HCT116 (cell line): ENCODE measurements around the gene PICALM. TPM values are rescaled to one million over a fixed set of nuclear protein-coding genes. Genes with fewer than 3 reads are reported as not detected.

Experiments
- ATAC-seq: fragments of 200-7000 bp; cut with Tn5 transposase; 2 replicates; pipeline ENCODE4 v1.9.1; 2020; ENCODE audit warnings: mild to moderate bottlenecking, moderate library complexity
- BruUV-seq: library from RNA; stranded (reverse); fragments of 400-500 nt; replicated peaks from 2 replicates; lab custom pipeline; 2021; lab: Mats Ljungman, UMichigan
- CTCF ChIA-PET: fragments of 300-600 bp; sonication (Branson Sonifier 250); formaldehyde crosslinking; loops from one replicate; lab custom pipeline; 2021; ENCODE audit warnings: antibody characterized with exemption; lab: Charles Lee
- POLR2A ChIA-PET: fragments of 300-600, 350-600 bp; sonication (Branson Sonifier 250); formaldehyde crosslinking; loops from one replicate; lab custom pipeline; 2021; ENCODE audit warnings: antibody characterized with exemption; lab: Charles Lee
- RAD21 ChIA-PET, 2 experiments: fragments of 300-600 bp; sonication (Branson Sonifier 250); formaldehyde crosslinking; loops; one replicate each; lab custom pipeline; 2023; ENCODE audit warnings: low total read pairs in 2 of 2; ENCODE audit not compliant: uncharacterized antibody in 2 of 2, unreplicated experiment in 2 of 2, low non-redundant PET in 1 of 2; lab: Charles Lee
- DNase-seq: peaks from one replicate; pipeline ENCODE4 v3.0.0-alpha.2; 2010; ENCODE audit warnings: low read depth, low spot score
- H2AFZ ChIP-seq: fragments of 200-600 bp; shearing (Covaris generic), sonication (generic); 2 replicates; pipeline ENCODE4 v1.6.1; 2017; ENCODE audit warnings: low read depth, mixed run types, mixed read lengths, antibody characterized with exemption, low read length; ENCODE audit not compliant: poor library complexity, severe bottlenecking
- H3K27ac ChIP-seq: 2 replicates; pipeline ENCODE4 v1.5.1; 2012; ENCODE audit warnings: low read depth, low read length
- H3K27me3 ChIP-seq: fragments of 200-600 bp; sonication (generic); 2 replicates; pipeline ENCODE4 v1.6.1; 2016; ENCODE audit warnings: mixed run types, low read length, mixed read lengths; ENCODE audit not compliant: insufficient read depth
- H3K36me3 ChIP-seq, 2 experiments: fragments of 200-500 bp in 1 of 2; fragments of 200-600 bp in 1 of 2; sonication (Bioruptor generic) in 1 of 2; sonication (generic) in 1 of 2; 2 replicates each; pipeline versions ENCODE4 v1.5.1 to v1.6.1; 2014 to 2016; ENCODE audit warnings: low read length in 2 of 2, inconsistent platforms in 1 of 2, mixed read lengths in 1 of 2, mixed run types in 1 of 2; ENCODE audit not compliant: insufficient read depth in 2 of 2, control insufficient read depth in 1 of 2
- H3K4me1 ChIP-seq, 2 experiments: fragments of 200-600 bp in 1 of 2; sonication (generic) in 1 of 2; 2 replicates each; pipeline versions ENCODE4 v1.5.1 to v1.6.1; 2012 to 2017; ENCODE audit warnings: low read length in 2 of 2, inconsistent platforms in 1 of 2, mild to moderate bottlenecking in 1 of 2, mixed read lengths in 1 of 2, mixed run types in 1 of 2, moderate library complexity in 1 of 2; ENCODE audit not compliant: insufficient read depth in 2 of 2, control insufficient read depth in 1 of 2
- H3K4me2 ChIP-seq: fragments of 200-600 bp; sonication (generic); 2 replicates; pipeline ENCODE4 v1.6.1; 2017; ENCODE audit warnings: mixed run types, low read length, mixed read lengths
- H3K4me3 ChIP-seq, 2 experiments: fragments of 200-600 bp in 1 of 2; sonication (generic) in 1 of 2; replicated peaks in 1 of 2; 2 replicates each; pipeline ENCODE4 v1.5.1; 2011 to 2016; ENCODE audit warnings: low read length in 2 of 2, control low read depth in 1 of 2, low read depth in 1 of 2, mild to moderate bottlenecking in 1 of 2, mixed read lengths in 1 of 2, mixed run types in 1 of 2
- H3K79me2 ChIP-seq: fragments of 200-600 bp; sonication (generic); 2 replicates; pipeline ENCODE4 v1.6.1; 2017; ENCODE audit warnings: mild to moderate bottlenecking, mixed run types, low read length, moderate library complexity, mixed read lengths; ENCODE audit not compliant: insufficient read depth
- H3K9ac ChIP-seq: fragments of 200-600 bp; sonication (generic); 2 replicates; pipeline ENCODE4 v1.6.1; 2016; ENCODE audit warnings: low read length, mixed read lengths
- H3K9me2 ChIP-seq: fragments of 200-600 bp; sonication (generic), shearing (Covaris generic); 2 replicates; pipeline ENCODE4 v1.6.1; 2017; ENCODE audit warnings: mixed run types, mild to moderate bottlenecking, moderate library complexity; ENCODE audit not compliant: insufficient read depth
- H3K9me3 ChIP-seq, 2 experiments: fragments of 200-500 bp in 1 of 2; fragments of 200-600 bp in 1 of 2; sonication (Bioruptor generic) in 1 of 2; sonication (generic) in 1 of 2; 2 replicates each; pipeline ENCODE4 v1.6.1; 2014 to 2017; ENCODE audit warnings: low read length in 2 of 2, mixed read lengths in 2 of 2, inconsistent platforms in 1 of 2, low read depth in 1 of 2, mild to moderate bottlenecking in 1 of 2, mixed run types in 1 of 2, moderate library complexity in 1 of 2; ENCODE audit not compliant: control insufficient read depth in 1 of 2, insufficient read depth in 1 of 2
- H4K20me1 ChIP-seq: fragments of 200-600 bp; sonication (generic), shearing (Covaris generic); 2 replicates; pipeline ENCODE4 v1.6.1; 2017; ENCODE audit warnings: mixed run types, mild to moderate bottlenecking, moderate library complexity; ENCODE audit not compliant: insufficient read depth
- CBX3 ChIP-seq: IDR thresholded peaks from 2 replicates; pipeline ENCODE4 v1.6.1; 2012; ENCODE audit warnings: low read depth
- CEBPB ChIP-seq: IDR thresholded peaks from 2 replicates; pipeline ENCODE4 v1.6.1; 2012; ENCODE audit warnings: low read depth
- ELF1 ChIP-seq: IDR thresholded peaks from 2 replicates; pipeline ENCODE4 v1.6.1; 2012; ENCODE audit warnings: low read depth, borderline replicate concordance
- EZH2 ChIP-seq: fragments of 200-600 bp; sonication (generic); IDR thresholded peaks from 2 replicates; pipeline ENCODE4 v1.6.1; 2017; ENCODE audit warnings: antibody characterized with exemption, mixed run types
- EZH2phosphoT487 ChIP-seq: fragments of 200-600 bp; IDR thresholded peaks from 2 replicates; pipeline ENCODE4 v1.6.1; 2018; ENCODE audit warnings: antibody characterized with exemption, borderline replicate concordance
- FOSL1 ChIP-seq: IDR thresholded peaks from 2 replicates; pipeline ENCODE4 v1.6.1; 2012; ENCODE audit warnings: low read depth
- JUND ChIP-seq: IDR thresholded peaks from 2 replicates; pipeline ENCODE4 v1.6.1; 2012
- POLR2A ChIP-seq: IDR thresholded peaks from 2 replicates; pipeline ENCODE4 v1.7.0; 2011; ENCODE audit warnings: borderline replicate concordance; ENCODE audit not compliant: insufficient read depth, insufficient read length; ENCODE audit errors: extremely low read depth
- POLR2AphosphoS5 ChIP-seq: IDR thresholded peaks from 2 replicates; pipeline ENCODE4 v1.6.1; 2011; ENCODE audit warnings: mild to moderate bottlenecking, low read depth, low read length, moderate library complexity
- RAD21 ChIP-seq: IDR thresholded peaks from 2 replicates; pipeline ENCODE4 v1.6.1; 2012; ENCODE audit warnings: low read depth, mild to moderate bottlenecking
- SRF ChIP-seq: IDR thresholded peaks from 2 replicates; pipeline ENCODE4 v1.6.1; 2012; ENCODE audit warnings: low read depth
- YY1 ChIP-seq: IDR thresholded peaks from 2 replicates; pipeline ENCODE4 v1.6.1; 2011; ENCODE audit warnings: low read length, low read depth, moderate library complexity, mild to moderate bottlenecking; ENCODE audit not compliant: insufficient replicate concordance; ENCODE audit errors: extremely low read depth
- intact Hi-C: fragments of 100-400 bp; cut with micrococcal nuclease; formaldehyde crosslinking; loops from 2 replicates; pipeline ENCODE4 v1.10.0; 2022
- total RNA-seq: library from RNA; stranded (reverse); gene quantifications from one replicate; pipeline ENCODE4 v1.2.1, GENCODE V29; 2021; ENCODE audit not compliant: unreplicated experiment
- TF ChIP-seq, protein P1 (sequence below), 3 experiments: fragments of 200-600 bp in 1 of 3; sonication (generic) in 1 of 3; IDR thresholded peaks in 2 of 3; conservative IDR thresholded peaks in 1 of 3; 2 replicates each; pipeline ENCODE4 v1.5.1; 2012 to 2017; ENCODE audit warnings: low read depth in 2 of 3, low read length in 2 of 3, antibody characterized with exemption in 1 of 3, borderline replicate concordance in 1 of 3, control low read depth in 1 of 3, mild to moderate bottlenecking in 1 of 3, mixed read lengths in 1 of 3, mixed run types in 1 of 3, moderate library complexity in 1 of 3; ENCODE audit not compliant: insufficient read depth in 1 of 3

PICALM gene
- total RNA-seq, 1 experiment from 2014 or later, result 90.6 TPM

DNA sequence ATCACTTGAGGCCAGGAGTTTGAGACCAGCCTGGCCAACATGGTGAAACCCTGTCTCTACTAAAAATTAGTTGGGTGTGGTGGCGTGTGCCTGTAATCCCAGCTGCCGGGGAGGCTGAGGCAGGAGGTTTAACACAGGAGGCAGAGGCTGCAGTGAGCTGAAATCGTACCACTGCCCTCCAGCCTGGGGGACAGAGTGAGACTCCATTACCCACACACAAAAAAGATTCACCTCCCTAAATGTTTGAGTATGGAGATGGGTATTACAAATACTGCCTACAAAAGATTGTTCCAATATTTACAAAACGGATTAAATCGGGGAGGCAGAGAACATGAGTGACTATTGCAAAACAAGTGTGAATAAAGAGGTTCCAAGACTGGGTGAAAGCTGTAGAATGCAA lies 98.3 kb downstream of the PICALM start:
- Histone ChIP-seq H3K4me1 (no peaks in the 10 kb centered on the region), H3K9me3 (no peaks in the 10 kb centered on the region), H3K27ac (no peak overlapping the region), H3K4me2 (no peak overlapping the region), H3K4me3 (no peak overlapping the region), H3K36me3 (peaks cover 2 to 3% of the 10 kb centered on the region in 2 experiments; a peak in 1 of 4 replicates), H4K20me1 (no peaks in the 10 kb centered on the region), H3K9me2 (no peaks in the 10 kb centered on the region), H2AFZ (no peak overlapping the region)
- DNase-seq, result no peak
- RAD21 ChIA-PET, result no interaction called here
- POLR2A ChIA-PET, result no interaction called here
- no TSS peak for BruUV-seq
- CTCF ChIA-PET, result no interaction called here
- TF ChIP-seq POLR2AphosphoS5 (no peak), EZH2phosphoT487 (no peak), EZH2 (no peak), POLR2A (no peak), SRF (no peak), ELF1 (no peak), CBX3 (no peak), CEBPB (no peak), RAD21 (no peak), JUND (no peak), YY1 (no peak), FOSL1 (no peak)
- TF ChIP-seq, all 23 proteins: peak for 0
- Histone ChIP-seq H3K79me2 (0 out of 2 replicates have a peak, but pooled peaks cover 4% of the 10 kb centered on the region), H3K9ac (no peak overlapping the region), H3K27me3 (no peaks in the 10 kb centered on the region)
- no peak for ATAC-seq
- intact Hi-C loops, result no loop called here

DNA sequence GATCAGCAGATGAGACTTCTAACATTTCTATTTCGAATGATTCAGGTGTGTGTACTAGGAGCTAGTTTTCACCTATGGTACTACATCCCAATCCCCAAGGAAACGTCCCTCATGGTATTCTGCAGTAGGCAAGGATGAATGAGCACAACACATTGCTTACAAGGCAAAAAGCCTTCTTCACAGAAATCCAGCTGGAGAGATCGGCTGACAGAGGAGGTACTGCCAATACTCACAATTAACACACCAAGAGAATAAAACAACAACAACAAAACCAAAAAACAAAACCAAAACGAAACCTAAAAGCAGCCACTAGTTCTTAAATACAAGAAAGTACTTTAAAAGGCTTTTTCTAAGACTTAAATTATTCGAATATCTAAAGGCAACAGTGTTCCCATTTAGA lies 101.4 kb downstream of the PICALM start:
- no peaks in the 10 kb centered on the region for H3K27me3 ChIP-seq
- intact Hi-C loops, result no loop called here
- no peak overlapping the region for H3K4me2 ChIP-seq
- H4K20me1 ChIP-seq, result no peaks in the 10 kb centered on the region
- no TSS peak for BruUV-seq
- no peaks in the 10 kb centered on the region for H3K9me3 ChIP-seq
- H3K4me3 ChIP-seq, result no peak overlapping the region
- H3K9ac ChIP-seq, result no peak overlapping the region
- no peak overlapping the region for H3K27ac ChIP-seq
- RAD21 ChIA-PET, result no interaction called here
- no peaks in the 10 kb centered on the region for H3K9me2 ChIP-seq
- DNase-seq (no peak), ATAC-seq (no peak)
- H3K79me2 ChIP-seq, result 0 out of 2 replicates have a peak, but pooled peaks cover 4% of the 10 kb centered on the region
- CTCF ChIA-PET, result no interaction called here
- no peak overlapping the region for H2AFZ ChIP-seq
- H3K36me3 ChIP-seq, result peaks cover 1 to 3% of the 10 kb centered on the region in 2 experiments; a peak in 1 of 4 replicates
- TF ChIP-seq, protein P1, sequence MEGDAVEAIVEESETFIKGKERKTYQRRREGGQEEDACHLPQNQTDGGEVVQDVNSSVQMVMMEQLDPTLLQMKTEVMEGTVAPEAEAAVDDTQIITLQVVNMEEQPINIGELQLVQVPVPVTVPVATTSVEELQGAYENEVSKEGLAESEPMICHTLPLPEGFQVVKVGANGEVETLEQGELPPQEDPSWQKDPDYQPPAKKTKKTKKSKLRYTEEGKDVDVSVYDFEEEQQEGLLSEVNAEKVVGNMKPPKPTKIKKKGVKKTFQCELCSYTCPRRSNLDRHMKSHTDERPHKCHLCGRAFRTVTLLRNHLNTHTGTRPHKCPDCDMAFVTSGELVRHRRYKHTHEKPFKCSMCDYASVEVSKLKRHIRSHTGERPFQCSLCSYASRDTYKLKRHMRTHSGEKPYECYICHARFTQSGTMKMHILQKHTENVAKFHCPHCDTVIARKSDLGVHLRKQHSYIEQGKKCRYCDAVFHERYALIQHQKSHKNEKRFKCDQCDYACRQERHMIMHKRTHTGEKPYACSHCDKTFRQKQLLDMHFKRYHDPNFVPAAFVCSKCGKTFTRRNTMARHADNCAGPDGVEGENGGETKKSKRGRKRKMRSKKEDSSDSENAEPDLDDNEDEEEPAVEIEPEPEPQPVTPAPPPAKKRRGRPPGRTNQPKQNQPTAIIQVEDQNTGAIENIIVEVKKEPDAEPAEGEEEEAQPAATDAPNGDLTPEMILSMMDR (IDR thresholded peaks at IDR 0.05 in 2 of 3, conservative IDR thresholded peaks at IDR 0.05 in 1 of 3; ENCODE audit: borderline replicate concordance in 1 of 3, insufficient read depth in 1 of 3, low read depth in 2 of 3, low read length in 2 of 3), result no peak
- H3K4me1 ChIP-seq, result no peaks in the 10 kb centered on the region
- POLR2A ChIA-PET, result no interaction called here
